CD4-positive, alpha-beta T cell treated with Interleukin-6 at 100 ng/mL for 8 hours (primary cell): Measurements from ENCODE around the gene ANO2.
"Not testable (repeated sequence)": the region's sequence is repeated elsewhere in the genome, so short reads cannot be mapped to it uniquely, and the experiment has no call there.

Experiments
- DNase-seq: peaks from one replicate; pipeline ENCODE4 v3.0.0-alpha.2; 2020; ENCODE audit warnings: mixed read lengths, low spot score

ANO2 gene

GRCh38 chr12:5818877-5819276 is 126.2 kb downstream of the ANO2 start:
- DNase-seq: not testable (repeated sequence)

- no peak for DNase-seq
Observed at GRCh38 chr12:5817246-5817645, 127.8 kb downstream of the ANO2 start.

GRCh38 chr12:5809586-5809985 is 135.5 kb downstream of the ANO2 start:
- no peak for DNase-seq

GRCh38 chr12:5808981-5809380 is 136.1 kb downstream of the ANO2 start:
- DNase-seq: no peak

- DNase-seq: no peak
Observed at GRCh38 chr12:5807514-5808219, 137.4 kb downstream of the ANO2 start.

- DNase-seq: no peak
Observed at GRCh38 chr12:5807090-5807414, 138.0 kb downstream of the ANO2 start.

GRCh38 chr12:5806371-5807089 is 138.5 kb downstream of the ANO2 start:
- no peak for DNase-seq

GRCh38 chr12:5803532-5803931 is 141.5 kb downstream of the ANO2 start:
- no peak for DNase-seq

GRCh38 chr12:5798242-5799015 is 146.6 kb downstream of the ANO2 start:
- DNase-seq: no peak

GRCh38 chr12:5797661-5798060 is 147.4 kb downstream of the ANO2 start:
- DNase-seq: no peak

GRCh38 chr12:5796959-5797225 is 148.2 kb downstream of the ANO2 start:
- no peak for DNase-seq

- no peak for DNase-seq
Observed at GRCh38 chr12:5796171-5796958, 148.7 kb downstream of the ANO2 start.

GRCh38 chr12:5794156-5794555 is 150.9 kb downstream of the ANO2 start:
- DNase-seq: no peak

- DNase-seq: no peak
Observed at GRCh38 chr12:5792343-5792742, 152.7 kb downstream of the ANO2 start.

GRCh38 chr12:5789469-5789968 is 155.5 kb downstream of the ANO2 start:
- no peak for DNase-seq

- no peak for DNase-seq
Observed at GRCh38 chr12:5787828-5788227, 157.2 kb downstream of the ANO2 start.

GRCh38 chr12:5785601-5786000 is 159.5 kb downstream of the ANO2 start:
- DNase-seq: no peak

GRCh38 chr12:5784462-5785130 is 160.5 kb downstream of the ANO2 start:
- no peak for DNase-seq

GRCh38 chr12:5783289-5783920 is 161.7 kb downstream of the ANO2 start:
- DNase-seq: no peak

- no peak for DNase-seq
Observed at GRCh38 chr12:5780536-5780935, 164.5 kb downstream of the ANO2 start.

GRCh38 chr12:5779401-5779800 is 165.7 kb downstream of the ANO2 start:
- DNase-seq: no peak
